CD4-positive, alpha-beta T cell treated with Interleukin-10 for 1 hour (primary cell): ENCODE measurements around the gene VIPR2.
"Not testable (repeated sequence)": the region's sequence is repeated elsewhere in the genome, so short reads cannot be mapped to it uniquely, and the experiment has no call there.

Source experiments
- DNase-seq: peaks from one replicate; pipeline ENCODE4 v3.0.0-alpha.2; 2020

The VIPR2 gene

DNA sequence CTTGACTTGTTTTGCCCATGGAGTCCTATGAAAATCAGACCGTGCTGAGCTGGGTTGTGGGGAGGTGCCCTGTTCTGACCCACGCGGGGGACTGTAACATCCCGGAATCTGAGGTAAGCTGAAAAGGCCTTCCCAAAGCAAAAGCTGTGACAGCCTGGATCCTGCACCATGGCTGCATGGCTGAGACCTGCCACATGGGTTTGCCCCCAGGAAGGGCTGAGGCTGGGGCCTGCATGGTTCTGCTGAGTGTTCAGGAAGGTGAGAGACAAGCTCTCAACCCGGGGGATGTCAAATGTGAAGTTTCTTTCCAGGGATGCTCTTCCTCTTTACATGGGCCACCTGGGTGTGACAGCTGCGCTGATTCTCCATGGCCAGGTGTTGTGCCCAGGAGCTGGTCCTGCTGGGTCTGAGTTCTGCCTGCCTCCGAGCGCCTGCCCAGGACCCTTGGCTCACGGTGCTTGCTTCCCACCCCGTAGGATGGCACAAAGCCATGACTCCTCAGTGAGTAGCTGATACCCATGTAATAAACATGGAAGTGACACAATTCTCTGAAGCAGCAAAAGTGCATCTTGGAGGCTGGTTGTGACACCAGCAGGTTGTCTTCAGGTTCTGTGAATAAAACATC, 58.3 kb downstream of the VIPR2 start:
- DNase-seq = no peak

DNA sequence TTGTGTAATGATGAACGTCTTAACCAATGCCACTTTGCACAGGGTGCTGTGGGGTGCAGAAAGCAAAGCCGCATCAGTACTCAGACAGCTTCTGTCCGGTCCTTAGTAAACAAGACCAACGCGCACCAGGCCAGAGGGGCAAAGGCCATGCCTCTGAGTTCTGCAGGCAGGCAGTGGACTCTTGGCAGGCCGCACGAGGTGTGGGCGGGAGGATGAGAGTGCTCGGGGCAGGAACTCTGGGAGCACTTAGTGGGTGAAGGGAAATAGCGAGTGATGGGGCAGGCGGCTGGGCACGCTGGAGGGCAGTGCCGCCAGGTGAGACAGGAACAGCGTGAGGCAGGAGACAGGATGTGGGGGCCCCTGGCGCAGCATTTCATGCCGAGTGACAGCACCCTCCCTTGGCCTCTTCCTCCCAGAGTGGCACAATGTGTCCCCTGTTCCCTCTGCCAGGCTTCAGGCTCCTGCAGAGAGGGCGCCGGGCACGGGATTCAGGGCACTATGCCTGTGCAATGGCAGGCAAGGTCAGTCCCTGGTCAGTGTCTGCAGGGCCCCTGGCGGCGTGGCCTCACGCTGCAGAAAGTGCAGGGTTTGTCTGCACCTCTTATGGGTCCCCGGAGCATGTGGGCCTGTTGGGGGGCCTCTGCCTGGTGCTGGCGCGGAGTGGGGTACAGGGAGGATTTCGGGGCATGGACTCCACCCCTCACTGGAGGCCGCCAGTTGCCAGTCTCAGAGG, 60.4 kb downstream of the VIPR2 start:
- no peak for DNase-seq

DNA sequence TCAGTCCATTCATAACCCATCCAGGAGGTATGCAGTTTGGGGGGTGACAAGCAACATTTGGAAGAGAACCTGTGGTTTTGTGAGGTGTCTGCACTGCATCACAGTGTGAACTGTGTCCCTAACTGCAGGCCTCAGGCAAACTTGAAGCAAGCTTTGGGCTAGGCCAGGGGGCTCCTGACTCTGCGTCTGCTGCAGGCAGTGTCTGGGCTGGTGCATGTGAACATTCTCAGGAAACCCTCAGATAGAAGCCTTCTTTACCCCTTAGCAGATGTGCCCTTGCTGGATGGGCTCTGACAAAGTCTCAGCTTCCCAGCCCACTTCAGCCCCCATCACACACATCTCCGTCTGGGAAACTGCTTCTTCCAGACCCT, 61.0 kb downstream of the VIPR2 start:
- no peak for DNase-seq

DNA sequence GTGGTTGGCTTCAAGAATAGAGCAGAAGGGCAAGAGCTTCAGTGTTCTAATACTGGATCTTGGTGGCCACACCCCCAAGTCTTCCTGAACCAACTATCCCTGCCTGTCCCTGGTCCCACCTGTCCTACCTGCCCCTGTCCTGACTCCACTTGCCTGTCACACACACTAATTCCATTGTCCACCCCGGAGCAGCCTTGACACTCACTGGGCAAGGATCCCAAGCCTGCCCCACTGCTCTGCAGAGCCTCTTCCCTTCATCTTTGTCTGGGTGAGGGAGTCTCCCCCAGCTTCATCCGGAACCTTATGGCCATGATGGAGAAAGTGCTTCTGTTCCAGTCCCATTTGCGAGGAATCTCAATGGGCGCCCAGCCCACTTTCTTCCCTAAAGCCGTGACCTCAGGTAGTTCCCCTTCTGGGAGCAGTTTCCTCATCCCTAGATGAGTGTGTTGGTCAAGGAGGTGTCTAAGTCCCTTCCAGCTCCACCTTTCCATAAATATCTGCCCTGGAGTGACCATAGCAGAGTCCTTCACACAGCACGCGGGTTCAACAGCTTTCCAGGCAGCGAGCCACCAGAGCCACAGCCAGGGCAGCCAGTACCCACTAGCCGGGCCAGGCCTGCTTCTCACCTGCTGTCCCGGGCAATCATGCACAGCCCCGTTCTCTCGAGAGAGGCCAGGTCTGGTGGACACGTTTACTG, 61.5 kb downstream of the VIPR2 start:
- no peak for DNase-seq

DNA sequence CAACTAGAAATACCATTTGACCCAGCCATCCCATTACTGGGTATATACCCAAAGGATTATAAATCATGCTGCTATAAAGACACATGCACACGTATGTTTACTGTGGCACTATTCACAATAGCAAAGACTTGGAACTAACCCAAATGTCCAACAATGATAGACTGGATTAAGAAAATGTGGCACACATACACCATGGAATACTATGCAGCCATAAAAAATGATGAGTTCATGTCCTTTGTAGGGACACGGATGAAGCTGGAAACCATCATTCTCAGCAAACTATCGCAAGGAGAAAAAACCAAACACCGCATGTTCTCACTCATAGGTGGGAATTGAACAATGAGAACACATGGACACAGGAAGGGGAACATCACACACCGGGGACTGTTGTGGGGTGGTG, 62.6 kb downstream of the VIPR2 start:
- DNase-seq = not testable (repeated sequence)

DNA sequence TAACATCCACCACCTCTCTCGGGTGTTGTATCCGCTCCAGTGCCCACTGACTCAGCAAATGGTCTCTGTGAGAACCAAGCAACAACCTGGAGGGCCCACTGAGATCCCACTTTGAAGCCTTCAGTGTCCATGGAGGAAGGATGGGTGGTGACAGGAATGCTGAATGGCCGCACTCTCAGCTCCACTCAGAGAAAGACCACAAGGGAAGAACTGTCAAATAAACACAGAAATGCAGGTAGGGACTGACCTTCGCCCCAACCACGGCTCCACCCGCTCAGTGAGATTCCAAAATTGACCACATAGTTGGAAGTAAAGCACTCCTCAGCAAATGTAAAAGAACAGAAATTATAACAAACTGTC, 65.8 kb downstream of the VIPR2 start:
- DNase-seq = no peak

DNA sequence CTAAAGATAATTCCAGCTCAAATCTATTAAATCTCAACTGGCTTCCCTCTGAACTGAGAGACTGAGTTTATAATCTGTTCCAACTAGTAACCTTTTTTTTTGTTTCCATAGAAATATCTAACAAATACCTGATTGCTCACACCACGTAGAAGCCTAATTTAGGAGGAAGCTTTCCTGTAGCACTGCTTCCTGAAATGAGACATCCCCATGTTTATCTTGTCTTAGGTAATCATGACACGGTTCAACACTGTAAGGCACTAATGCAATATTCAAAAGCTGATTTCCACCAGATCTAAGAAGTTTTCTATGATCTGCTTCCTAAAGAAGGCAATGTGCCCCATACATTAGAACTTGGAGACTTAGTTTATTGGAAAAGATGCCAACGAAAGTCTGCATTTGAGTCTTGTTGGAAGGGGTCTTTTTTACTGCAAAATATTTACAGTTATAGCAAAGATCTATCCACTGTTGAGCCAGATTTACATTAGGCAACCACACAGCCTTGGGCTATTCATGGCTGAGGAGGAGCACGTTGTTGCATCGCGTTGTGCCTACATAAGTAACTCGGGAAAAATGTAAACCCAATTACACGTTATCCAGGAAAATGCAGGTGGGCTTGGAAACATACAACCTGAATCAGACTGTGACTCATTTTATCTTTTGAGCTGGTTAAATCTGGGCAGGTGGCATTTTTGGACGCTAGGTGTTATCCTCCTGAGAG, 66.3 kb downstream of the VIPR2 start:
- no peak for DNase-seq

DNA sequence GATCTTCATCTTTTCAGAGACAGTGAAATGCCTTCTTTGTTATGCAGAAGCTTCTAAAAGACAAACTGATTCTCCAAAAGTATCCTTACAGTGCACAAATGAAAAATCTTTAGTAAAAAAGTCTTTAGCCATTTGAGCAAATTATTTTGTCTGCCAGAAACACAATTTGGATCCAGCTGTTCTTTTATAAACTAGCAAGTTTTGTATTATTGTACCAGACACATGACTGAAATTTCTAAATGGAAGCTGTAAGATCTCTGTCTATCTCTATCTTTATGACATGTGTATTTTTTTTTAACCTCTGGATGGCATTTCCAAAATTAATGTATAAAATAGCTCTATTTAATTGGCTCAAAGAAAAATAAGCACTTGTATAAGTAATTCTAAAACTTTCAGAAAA, 68.3 kb downstream of the VIPR2 start:
- no peak for DNase-seq

DNA sequence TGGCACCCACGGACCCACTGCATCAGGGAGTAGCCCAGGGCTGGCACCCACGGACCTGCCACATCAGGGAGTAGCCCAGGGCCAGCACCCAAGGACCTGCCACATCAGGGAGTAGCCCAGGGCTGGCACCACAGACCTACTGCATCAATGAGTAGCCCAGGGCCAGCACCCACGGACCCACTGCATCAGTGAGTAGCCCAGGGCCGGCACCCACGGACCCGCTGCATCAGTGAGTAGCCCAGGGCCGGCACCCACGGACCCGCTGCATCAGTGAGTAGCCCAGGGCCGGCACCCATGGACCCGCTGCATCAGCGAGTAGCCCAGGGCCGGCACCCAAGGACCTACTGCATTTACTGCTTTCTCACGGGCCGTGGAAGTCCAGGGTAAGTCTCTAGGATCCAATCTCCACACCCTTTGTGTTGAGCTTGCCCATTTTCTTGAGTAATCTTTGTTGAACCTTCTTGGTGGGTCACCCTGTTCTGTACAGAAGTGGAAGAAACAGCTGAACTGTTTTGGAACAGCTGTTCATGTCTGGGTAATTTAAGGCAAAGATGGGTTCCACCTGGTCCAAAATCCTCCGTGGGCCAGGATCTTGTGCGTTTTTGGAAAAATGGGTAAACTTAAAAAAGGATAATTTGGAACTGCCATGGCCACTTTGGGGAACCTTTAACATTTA, 69.0 kb downstream of the VIPR2 start:
- no peak for DNase-seq

DNA sequence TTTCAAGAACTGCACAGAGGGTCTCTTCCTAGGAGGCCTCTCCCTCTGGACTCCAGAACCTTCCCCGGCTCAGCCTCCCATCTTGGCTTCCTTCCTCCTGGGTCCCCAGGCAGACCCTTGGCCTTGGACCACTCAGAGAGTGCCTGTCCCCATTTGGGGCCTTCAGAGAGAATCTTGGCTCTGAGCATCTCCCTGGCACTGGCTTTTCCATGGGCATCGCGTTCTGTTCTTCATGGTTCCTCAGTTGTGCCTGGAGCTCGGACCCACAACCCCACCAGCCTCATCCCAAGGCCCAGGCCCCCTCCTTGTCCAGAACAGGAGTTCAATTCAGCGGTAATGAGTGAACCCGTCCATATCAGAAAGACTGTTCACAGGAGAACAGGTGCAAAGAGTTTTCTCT, 73.4 kb downstream of the VIPR2 start:
- no peak for DNase-seq

DNA sequence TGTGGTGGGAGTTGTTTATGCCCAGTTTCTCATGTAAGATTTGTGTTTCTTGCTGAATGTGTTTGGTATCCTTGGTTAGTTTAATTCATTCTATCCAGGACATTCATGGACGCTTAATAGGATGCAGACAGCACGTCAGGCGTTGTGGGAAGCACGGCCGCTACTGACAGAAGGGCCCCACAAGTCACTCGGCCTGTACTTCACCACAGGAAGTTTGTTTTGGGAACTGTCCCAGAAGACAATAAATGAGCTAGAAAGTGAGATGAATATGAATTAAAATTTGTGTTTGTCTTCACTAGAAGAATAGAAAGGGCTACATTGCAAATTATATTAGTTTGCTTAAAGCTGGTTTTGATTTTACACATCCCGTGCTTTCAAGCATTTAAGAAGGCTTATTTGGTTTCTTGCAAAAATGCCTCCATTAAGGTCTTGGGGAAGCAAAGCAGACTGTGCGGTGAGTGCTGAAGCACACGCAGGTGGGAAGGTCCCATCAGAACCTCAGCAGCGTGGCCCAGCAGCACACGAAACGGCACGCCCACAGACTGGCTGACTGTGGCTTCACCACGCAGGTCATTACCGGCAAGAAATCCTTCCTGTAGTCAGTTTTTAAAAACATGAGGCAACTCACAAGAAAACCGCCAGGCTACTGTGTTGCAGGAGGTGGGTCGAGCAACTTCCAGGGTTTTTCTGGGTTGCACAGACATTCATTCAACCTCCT, 74.1 kb downstream of the VIPR2 start:
- no peak for DNase-seq

DNA sequence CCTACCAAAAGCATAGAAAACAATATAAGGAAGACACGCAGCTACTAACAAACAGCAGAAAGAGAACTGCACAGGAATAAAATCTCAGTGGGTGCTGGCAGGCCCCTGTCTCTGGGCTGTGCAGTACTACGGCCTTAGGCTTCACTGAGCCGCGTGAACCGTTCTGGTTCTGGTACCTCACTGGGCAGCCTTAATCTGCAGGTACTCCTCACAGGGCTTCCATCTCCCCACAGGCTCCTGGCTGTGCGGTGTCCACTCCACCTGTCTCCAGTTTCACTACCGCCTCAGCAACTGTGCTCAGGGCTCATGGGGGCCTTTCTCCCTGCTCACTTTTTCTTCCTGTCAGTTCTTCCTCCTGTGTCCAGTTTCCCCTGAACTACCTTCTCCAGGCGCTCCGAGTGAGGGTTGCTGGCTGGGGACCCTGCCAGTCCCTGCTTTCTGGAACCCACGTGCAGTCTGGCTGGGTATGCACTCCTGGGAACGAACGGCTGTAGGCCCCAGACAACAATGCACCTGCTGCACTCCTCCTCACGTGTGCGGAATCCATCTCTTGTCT, 75.7 kb downstream of the VIPR2 start:
- no peak for DNase-seq

DNA sequence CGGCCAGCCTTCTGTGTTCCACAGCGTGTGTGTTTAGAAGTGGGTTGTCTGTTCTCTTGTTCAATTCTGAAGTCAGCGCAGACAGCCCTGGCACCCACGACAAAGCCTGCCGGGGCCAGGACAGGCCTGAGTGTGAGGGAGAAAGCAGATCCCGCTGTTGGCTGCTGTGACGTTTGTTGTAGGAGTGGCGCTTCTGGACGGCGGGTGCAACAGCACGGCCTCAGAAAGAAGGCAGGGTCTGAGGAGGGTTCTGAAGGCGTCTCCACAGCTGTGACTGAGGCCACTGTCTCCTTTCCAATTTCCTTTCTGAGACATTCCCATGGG, 76.2 kb downstream of the VIPR2 start:
- DNase-seq = no peak

DNA sequence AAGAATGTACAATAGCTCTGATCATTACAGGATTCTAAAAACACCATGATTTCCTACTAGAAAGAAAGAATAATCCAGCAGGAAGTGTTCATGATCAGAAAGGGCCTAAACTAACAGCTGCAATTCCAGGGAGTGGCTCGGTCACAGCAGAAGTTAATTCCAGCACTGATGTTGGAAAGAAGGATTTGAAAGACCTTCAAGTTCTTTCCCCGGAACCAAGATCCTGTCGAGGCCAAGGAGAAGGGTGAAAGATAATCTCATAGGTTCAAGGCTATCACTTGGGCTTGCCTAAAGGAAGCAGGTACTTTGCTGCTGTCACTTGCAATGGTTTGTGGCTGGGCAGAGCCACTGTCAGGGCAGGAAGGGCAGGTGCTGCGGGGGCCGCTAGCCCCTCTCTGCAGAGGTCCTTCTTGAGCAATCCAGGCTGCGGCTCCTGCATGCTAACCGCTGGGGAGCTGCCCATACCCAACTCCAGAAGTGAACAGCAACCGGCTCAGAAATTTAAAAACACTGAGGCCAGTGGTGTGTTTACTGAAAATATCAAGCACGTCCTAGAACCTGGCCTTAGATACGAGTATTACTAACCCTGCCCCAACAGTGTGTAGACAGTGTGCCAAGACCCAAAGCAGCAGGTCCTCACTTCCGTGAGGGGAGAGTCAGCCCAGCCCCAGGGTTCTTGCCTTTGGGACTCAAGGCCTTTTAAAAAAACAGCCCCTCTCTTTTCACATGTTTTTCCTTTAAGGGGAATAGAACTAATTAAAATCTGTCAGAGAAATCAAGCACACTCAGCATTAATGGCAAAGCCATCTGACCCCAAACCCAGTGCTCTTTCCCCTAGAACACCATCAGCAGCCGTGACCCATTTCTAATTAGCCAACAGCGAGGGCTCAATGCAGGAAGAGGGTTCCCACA, 76.8 kb downstream of the VIPR2 start:
- no peak for DNase-seq

DNA sequence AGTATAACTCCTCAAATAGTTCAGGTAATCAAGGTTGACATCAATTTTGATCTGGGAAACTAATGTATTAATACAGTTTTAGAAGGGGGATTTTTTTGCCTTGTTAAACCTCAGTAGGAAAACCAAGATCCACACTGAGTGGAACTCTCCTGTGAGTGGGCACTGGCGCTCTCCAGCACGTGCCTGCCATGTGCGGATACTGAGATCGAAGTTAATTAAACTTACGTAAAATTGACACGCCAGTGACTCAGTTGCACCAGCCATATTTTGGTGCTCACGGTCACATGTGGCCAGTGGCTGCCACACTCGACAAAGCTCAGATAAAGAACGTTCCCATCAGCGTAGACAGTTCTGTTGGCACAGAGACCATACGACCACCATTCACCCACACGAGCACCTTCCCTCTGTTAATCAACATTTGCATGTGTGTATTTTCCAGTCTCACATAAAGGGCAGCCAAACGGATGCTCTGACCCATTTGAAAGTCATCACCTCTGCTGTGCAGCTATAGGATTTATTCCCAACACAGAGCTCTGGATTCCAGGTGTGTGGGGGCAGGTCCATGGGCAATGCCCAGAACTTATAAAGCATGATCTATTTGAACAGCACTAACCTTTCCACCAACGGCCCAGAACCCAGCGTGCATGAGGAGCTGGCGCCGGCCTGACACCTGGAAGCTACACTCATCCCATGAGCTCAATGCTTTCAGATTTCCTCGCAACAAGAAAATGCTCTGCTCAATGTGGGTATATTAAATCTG, 77.7 kb downstream of the VIPR2 start:
- DNase-seq = no peak

DNA sequence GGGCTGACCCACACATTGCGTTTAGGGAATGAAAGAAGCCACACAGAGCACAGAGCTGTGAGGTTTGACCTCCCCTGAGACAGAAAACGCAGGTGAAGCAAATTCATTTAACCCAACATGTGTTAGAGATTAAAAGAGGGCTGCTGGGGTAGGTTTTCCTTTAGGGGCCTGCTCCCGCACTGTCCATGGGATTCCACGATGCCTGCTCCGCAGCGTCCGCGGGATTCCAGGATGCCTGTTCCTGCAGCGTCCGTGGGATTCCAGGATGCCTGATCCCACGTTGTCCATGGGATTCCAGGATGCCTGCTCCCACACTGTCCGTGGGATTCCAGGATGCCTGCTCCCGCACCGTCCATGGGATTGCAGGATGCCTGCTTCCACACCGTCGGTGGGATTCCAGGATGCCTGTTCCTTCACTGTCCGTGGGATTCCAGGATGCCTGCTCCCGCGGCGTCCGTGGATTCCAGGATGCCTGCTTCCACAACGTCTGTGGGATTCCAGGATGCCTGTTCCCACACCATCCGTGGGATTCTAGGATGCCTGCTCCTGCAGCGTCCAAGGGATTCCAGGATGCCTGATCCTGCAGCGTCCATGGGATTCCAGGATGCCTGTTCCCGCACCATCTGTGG, 78.7 kb downstream of the VIPR2 start:
- DNase-seq = no peak

DNA sequence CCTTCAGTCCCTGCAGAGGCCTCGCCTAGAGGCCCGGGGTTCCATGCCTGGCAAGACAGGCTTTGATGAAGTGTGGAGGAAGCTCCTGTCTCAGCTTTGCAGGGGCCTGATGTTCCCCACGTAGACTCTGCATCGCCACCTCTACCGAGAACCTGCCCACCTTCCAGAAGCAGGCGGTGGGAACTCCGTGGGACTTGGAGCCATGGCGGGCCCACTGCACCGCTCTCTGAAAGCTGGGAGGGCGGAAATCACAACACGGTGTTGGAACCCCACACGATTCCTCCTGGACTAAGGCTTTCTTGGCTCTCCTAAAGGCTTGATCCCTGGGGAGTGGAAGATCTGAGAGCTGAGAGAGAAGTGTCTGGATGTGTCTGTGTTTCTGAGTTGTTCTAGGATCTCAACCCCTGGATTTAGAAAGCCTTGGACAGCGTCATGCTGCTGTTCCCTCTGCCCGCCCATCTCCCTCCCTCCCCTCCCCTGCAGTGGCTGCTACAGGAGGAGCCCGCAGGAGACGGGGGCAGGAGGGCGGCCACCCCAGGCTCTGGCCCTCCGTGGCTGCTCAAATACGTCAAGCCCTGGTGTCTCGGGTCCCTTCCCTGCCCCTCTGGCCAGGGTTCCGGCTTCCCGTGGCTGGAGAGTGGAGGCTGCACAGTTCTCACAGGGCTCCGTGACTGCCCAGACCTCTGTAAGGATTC, 79.7 kb downstream of the VIPR2 start:
- no peak for DNase-seq

DNA sequence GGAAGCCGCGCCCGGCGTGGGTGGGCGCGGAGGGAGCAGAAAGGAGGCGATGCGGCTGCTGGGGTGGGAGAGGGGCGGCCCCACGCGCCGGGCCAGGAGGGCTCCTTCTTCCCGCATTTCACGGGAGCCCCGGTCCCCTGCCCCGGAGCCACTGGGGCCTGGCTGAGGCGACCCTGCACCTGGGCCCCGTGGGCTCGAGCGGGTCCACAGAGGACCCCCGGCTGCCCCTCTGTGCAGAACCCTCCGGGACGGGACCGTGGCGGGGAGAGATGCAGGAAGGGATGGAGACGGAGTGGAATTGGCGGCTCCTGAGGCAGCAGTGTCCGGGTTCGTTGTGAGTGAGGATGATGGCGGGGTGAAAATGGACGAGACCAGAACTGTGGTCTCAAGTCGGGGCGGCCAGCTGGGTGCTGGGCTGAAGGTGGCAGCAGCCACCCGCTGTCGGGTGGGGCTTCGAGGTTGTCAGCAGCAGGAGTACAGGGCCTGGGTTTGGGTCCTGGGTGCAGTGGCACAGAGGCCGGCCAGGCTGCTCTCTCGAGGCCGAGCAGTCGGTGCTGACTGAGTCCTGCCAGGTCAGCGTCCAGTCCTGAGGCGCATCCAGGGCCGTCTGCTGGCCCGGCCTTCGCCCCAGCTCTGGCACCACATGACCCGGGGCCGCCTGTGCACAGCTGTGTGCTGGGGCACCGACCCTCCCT, 80.4 kb downstream of the VIPR2 start:
- DNase-seq = no peak
